ENCODE measurements around the gene GPRASP3.
"Not testable (repeated sequence)": the region's sequence is repeated elsewhere in the genome, so short reads cannot be mapped to it uniquely, and the experiment has no call there.

GPRASP3 gene

DNA sequence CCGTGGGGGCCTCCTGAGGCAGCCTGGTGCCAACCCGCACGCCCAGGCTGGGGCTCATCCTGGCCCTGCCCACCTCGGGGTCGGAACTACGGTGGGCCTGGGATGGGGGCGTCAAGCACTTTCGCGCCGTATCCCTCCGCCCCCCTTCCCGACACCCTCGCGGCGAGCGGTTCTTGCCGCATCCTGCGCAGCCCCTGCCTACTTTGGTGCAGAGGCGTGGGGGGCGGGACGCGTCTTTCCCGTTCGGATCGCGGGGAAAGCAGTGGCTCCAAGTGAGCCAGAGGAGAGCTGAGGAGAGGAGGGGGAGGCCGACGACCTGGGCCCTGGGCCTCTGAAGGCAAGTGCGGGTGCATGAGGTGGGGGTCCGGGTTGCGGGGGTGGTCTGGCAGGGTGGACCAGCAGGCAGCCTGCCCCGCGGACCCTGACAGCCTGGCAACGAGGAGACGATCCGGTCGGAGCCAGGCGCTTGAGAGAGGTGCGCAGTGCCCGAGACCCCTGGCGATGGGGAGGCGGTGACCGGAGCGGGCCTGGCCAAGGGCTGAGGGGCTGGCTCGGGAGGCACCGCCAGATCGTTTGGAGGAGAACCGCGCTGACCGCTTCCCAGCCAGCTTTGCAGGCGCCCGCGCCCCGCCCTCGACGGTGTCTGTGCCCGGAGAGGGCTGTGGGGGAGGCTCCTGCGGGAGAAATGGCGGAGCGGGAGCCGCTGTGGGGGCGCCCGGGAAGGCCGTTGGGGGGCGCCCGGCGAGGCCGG, 8.2 kb upstream of the GPRASP3 start, which contains the start of gene GPRASP2:
TSS of gene GPRASP2 (plus strand) at position 233 of the 751 bp plus-strand sequence. CDS start 2,422 bp downstream, outside the sequence.
- peaks cover 10% of the 10 kb centered on the region; the same call in 1 of the 2 replicates for H3K4me1 ChIP-seq
- H3K4me2 ChIP-seq: no peak within 1 kb of the TSS
- no peaks in the 10 kb centered on the region for H3K36me3 ChIP-seq
- H3K27ac ChIP-seq: no peak within 1 kb of the TSS
- H3K9me3 ChIP-seq: peaks cover 29% of the 10 kb centered on the region
- no peaks in the 10 kb centered on the region for H4K20me1 ChIP-seq
- H3K27me3 ChIP-seq: peaks cover 23% of the 10 kb centered on the region
- no peak within 1 kb of the TSS; the same call in 1 of the 2 replicates for H3K4me3 ChIP-seq
- H3K9ac ChIP-seq: no peak within 1 kb of the TSS
- TF ChIP-seq Cebpa-rat (IDR thresholded peaks at IDR 0.05): no peak

DNA sequence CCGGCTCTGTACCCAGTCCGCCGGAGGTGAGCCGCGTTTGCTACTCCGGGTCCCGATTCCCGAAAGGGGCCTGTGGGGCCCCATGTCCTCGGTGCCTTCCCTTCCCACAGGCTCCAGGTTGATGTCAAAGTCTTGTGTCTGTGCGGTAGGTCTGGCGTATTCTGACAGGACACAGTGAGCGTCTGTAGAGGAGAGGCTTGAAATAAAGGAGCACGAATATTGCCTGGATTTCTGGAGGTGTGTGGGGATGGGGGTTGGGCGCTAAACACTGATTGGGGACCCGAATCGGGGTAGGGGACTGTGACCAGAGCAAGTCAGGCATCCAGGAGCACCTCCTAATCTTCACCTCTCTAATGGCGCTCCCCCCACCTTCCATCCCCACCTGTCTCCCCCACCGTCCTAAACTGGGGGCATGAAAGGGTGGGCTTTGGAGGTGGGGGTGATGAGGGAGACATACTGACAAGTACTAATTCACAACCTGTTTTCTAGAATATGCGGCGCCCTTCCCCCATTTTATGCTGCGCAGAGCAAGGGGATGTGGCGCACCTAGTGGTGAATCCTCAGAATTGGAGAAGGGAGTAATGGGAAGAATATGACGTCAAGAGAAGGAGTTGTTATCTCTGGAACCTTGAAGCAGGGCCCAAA, 7.4 kb upstream of the GPRASP3 start:
- TF ChIP-seq Cebpa-rat (IDR thresholded peaks at IDR 0.05): no peak
- no peak overlapping the region for H3K4me2 ChIP-seq
- no peak overlapping the region for H3K9ac ChIP-seq

DNA sequence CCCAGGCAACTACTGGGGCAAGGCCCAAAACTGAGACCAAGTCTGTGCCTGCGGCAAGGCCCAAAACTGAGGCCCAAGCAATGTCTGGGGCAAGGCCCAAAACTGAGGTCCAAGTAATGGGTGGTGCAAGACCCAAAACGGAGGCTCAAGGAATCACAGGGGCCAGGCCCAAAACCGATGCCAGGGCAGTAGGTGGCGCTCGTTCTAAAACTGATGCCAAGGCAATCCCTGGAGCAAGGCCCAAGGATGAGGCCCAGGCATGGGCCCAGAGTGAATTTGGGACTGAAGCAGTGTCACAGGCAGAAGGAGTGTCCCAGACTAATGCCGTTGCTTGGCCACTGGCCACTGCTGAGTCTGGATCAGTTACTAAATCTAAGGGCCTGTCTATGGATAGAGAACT, 5.5 kb upstream of the GPRASP3 start:
- no peak overlapping the region for H3K9ac ChIP-seq
- H4K20me1 ChIP-seq: no peaks in the 10 kb centered on the region
- no peak overlapping the region for H3K27ac ChIP-seq
- no peak overlapping the region for H3K4me3 ChIP-seq
- no peak overlapping the region for H3K4me2 ChIP-seq
- H3K36me3 ChIP-seq: no peaks in the 10 kb centered on the region
- peaks cover 23% of the 10 kb centered on the region for H3K27me3 ChIP-seq
- peaks cover 29% of the 10 kb centered on the region for H3K9me3 ChIP-seq
- H3K4me1 ChIP-seq: no peaks in the 10 kb centered on the region
- TF ChIP-seq Cebpa-rat (IDR thresholded peaks at IDR 0.05): no peak

More for the DNA sequence above, 7.4 kb upstream of the GPRASP3 start:
- Histone ChIP-seq H3K36me3 (no peaks in the 10 kb centered on the region), H3K27me3 (peaks cover 23% of the 10 kb centered on the region), H3K9me3 (peaks cover 29% of the 10 kb centered on the region), H3K4me3 (no peak overlapping the region), H4K20me1 (no peaks in the 10 kb centered on the region), H3K4me1 (peaks cover 10% of the 10 kb centered on the region; the same call in 1 of the 2 replicates), H3K27ac (no peak overlapping the region)

DNA sequence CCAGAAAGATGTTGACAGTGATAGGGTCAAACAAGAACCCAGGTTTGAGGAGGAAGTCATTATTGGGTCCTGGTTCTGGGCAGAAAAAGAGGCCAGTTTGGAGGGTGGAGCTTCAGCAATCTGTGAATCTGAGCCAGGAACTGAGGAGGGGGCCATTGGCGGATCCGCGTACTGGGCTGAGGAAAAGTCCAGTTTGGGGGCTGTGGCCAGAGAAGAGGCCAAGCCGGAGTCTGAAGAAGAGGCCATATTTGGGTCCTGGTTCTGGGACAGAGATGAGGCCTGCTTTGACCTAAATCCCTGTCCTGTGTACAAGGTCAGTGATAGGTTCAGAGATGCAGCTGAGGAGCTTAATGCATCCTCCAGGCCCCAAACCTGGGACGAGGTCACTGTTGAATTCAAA, 4.6 kb upstream of the GPRASP3 start:
- Histone ChIP-seq H3K4me2 (no peak overlapping the region), H3K4me1 (no peaks in the 10 kb centered on the region), H4K20me1 (no peaks in the 10 kb centered on the region), H3K9me3 (peaks cover 25% of the 10 kb centered on the region), H3K9ac (no peak overlapping the region), H3K27ac (no peak overlapping the region), H3K4me3 (no peak overlapping the region), H3K27me3 (peaks cover 21% of the 10 kb centered on the region), H3K36me3 (no peaks in the 10 kb centered on the region)
- TF ChIP-seq Cebpa-rat (IDR thresholded peaks at IDR 0.05): no peak

DNA sequence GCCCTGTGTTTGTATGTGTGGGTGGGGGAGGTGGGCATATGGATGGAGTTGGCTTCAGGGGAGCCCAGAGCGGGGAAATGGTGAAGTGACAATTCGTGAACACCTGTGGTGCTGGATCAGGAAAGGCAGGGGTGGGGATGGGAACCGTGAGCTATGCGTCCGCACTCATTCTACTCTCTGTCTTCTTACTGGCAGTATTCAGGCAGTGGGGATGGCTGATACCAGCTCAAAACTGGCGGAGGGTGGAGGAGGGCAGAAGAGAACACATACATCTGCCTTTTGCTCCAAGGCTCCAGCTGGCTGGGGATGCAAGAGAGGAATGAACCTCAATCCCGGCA, 595 bp downstream of the GPRASP3 start:
- not testable (repeated sequence) for H3K36me3 ChIP-seq, H3K9ac ChIP-seq, H4K20me1 ChIP-seq, H3K27ac ChIP-seq, H3K4me1 ChIP-seq, H3K9me3 ChIP-seq, H3K27me3 ChIP-seq, H3K4me3 ChIP-seq, H3K4me2 ChIP-seq

DNA sequence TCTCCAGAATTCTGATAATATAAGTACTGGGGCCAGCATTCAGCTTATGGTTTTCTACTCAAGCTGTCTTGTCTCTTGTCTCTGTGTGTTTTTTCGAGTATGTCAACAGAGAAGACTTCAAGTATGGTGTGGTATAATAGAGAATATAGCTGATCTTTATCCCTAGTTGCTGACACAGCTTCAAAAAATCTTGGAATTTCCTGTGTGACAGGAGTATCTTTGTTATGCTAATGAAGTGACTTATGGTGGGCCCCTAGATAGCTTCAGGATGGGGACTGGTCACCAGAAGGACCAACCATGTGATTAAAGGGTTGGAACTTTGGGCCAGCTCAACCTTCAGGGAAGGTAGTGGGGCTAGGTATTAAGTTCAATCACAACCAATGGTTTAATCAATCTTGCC, 2.9 kb downstream of the GPRASP3 start:
- H3K4me2 ChIP-seq: no peak overlapping the region
- no peak for TF ChIP-seq Cebpa-rat (IDR thresholded peaks at IDR 0.05)
- no peaks in the 10 kb centered on the region for H3K27me3 ChIP-seq
- no peaks in the 10 kb centered on the region for H3K36me3 ChIP-seq
- H3K27ac ChIP-seq: no peak overlapping the region
- no peaks in the 10 kb centered on the region for H3K9me3 ChIP-seq
- H3K4me3 ChIP-seq: no peak overlapping the region
- no peaks in the 10 kb centered on the region for H4K20me1 ChIP-seq
- no peak overlapping the region for H3K9ac ChIP-seq
- no peaks in the 10 kb centered on the region for H3K4me1 ChIP-seq

DNA sequence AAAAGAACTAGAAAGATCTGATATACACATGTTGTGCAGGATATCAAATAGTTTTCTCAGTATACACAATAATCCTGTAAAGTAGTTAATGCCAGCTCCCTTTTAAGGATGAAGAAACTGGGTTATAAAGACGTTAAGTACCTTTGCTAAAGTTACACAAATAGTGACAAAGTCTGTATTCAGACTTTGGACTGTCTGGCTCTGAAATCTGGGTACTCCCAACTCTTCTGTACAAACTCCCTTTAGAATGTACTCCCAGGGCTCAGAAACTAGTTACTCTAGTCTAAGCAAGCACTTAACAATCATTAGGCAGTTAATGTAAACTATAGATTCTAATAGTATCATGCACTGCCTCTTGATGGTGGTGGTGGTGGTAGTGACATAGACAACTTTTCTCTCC, 7.2 kb downstream of the GPRASP3 start:
- Histone ChIP-seq H3K27me3 (no peaks in the 10 kb centered on the region), H3K4me2 (no peak overlapping the region), H3K4me3 (no peak overlapping the region), H3K27ac (no peak overlapping the region), H3K36me3 (no peaks in the 10 kb centered on the region), H3K9ac (no peak overlapping the region), H3K4me1 (no peaks in the 10 kb centered on the region), H4K20me1 (no peaks in the 10 kb centered on the region), H3K9me3 (no peaks in the 10 kb centered on the region)
- TF ChIP-seq Cebpa-rat (IDR thresholded peaks at IDR 0.05): no peak

DNA sequence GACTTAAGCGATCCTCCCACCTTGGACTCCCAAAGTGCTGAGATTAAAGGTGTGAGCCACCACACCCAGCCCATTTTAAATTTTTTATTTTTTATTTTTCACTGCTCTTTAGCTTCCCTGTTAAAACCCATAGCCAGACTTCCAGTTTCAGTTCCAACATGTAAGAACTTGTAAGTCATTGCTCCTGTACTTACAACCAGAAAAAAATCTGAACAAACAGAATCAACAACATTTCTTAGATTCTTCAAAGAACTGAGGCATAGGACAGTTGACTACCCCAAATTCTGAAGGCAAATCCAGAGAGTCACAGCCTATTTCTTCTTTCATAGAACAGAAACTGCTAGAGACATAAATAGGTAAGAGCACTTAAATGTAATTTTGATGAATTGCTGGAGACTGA, 8.1 kb downstream of the GPRASP3 start:
- Histone ChIP-seq H3K4me1 (no peaks in the 10 kb centered on the region), H4K20me1 (no peaks in the 10 kb centered on the region), H3K36me3 (no peaks in the 10 kb centered on the region), H3K27ac (no peak overlapping the region), H3K9me3 (no peaks in the 10 kb centered on the region), H3K27me3 (no peaks in the 10 kb centered on the region), H3K4me3 (no peak overlapping the region), H3K9ac (no peak overlapping the region), H3K4me2 (no peak overlapping the region)
- TF ChIP-seq Cebpa-rat (IDR thresholded peaks at IDR 0.05): no peak

DNA sequence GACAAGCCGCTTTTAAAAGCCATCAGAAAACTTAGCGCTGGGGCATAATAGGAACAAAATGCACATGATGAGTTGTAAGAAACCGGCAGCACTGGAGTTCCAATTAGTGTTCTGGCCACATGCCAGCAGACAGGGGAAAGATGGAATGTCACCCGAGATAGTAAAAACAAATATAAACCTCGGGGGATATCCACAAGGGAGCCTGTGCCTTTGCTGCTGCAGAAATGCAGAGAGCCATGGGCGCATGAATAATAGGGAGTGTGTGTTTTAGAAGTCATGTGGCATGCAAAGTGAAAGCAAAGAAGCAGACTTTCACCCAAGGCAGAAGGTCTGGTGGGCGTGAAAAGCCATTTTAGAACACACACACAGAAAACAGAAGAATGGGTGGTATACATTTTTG, 19.1 kb downstream of the GPRASP3 start:
- Histone ChIP-seq H3K27me3 (no peaks in the 10 kb centered on the region), H3K36me3 (no peaks in the 10 kb centered on the region), H3K27ac (no peak overlapping the region), H3K4me3 (no peak overlapping the region), H3K4me2 (no peak overlapping the region), H3K4me1 (no peaks in the 10 kb centered on the region), H3K9me3 (no peaks in the 10 kb centered on the region; the same call in 1 of the 2 replicates), H4K20me1 (no peaks in the 10 kb centered on the region), H3K9ac (no peak overlapping the region)
- no peak for TF ChIP-seq Cebpa-rat (IDR thresholded peaks at IDR 0.05)

DNA sequence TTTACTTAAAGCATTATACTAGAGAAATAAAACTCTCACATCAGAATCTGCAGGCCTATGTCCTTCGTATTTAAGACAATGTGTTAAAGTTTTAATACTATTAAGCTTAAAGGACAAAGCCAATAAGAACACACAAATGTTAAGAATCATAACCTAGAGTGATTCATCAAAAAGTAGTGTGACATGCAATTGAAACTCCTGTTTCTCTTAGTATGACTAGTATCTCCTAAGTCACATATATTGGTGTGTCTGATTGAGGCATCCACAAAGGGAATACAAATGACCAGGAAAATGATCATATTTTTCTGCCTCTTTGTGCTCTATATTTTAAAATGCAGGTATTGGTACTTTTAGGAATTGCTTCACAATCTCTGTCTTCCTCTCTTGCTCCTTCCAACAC, 23.8 kb downstream of the GPRASP3 start:
- Histone ChIP-seq H3K4me3 (no peak overlapping the region), H4K20me1 (no peaks in the 10 kb centered on the region), H3K4me1 (no peaks in the 10 kb centered on the region), H3K9me3 (peaks cover 15% of the 10 kb centered on the region), H3K36me3 (no peaks in the 10 kb centered on the region), H3K27ac (no peak overlapping the region), H3K4me2 (no peak overlapping the region), H3K27me3 (peaks cover 16% of the 10 kb centered on the region), H3K9ac (no peak overlapping the region)
- TF ChIP-seq Cebpa-rat (IDR thresholded peaks at IDR 0.05): no peak

Data from BLaER1 (cell line).